Progenitor cell of endocrine pancreas (in vitro differentiated cells): ENCODE results near the gene DCUN1D5. TPM values are rescaled to one million over a fixed set of nuclear protein-coding genes. Genes with fewer than 3 reads are reported as not detected.

Experiments used
- DNase-seq: peaks from one replicate; pipeline ENCODE4 v3.0.0; 2021; ENCODE audit warnings: low spot score; ENCODE audit not compliant: unreplicated experiment
- H3K27ac Mint-ChIP-seq: 2 replicates; pipeline ENCODE4 v1.8.0; 2021; ENCODE audit warnings: mild to moderate bottlenecking, moderate library complexity, mixed read lengths
- H3K27me3 Mint-ChIP-seq: 2 replicates; pipeline ENCODE4 v1.8.0; 2021; ENCODE audit warnings: mixed read lengths
- H3K36me3 Mint-ChIP-seq: 2 replicates; pipeline ENCODE4 v1.8.0; 2022; ENCODE audit warnings: mixed read lengths; ENCODE audit not compliant: insufficient read depth
- H3K4me1 Mint-ChIP-seq: 2 replicates; pipeline ENCODE4 v1.8.0; 2021; ENCODE audit warnings: low read depth, mixed read lengths
- H3K4me3 Mint-ChIP-seq: 2 replicates; pipeline ENCODE4 v1.8.0; 2021; ENCODE audit warnings: low read depth, mild to moderate bottlenecking, moderate library complexity, mixed read lengths
- H3K9me3 Mint-ChIP-seq: 2 replicates; pipeline ENCODE4 v1.8.0; 2021; ENCODE audit warnings: low read depth, mixed read lengths
- CTCF ChIP-seq: fragments of 200-600 bp; sonication (generic); IDR thresholded peaks from one replicate; pipeline ENCODE4 v1.5.0; 2021; ENCODE audit warnings: antibody characterized with exemption, mild to moderate bottlenecking; ENCODE audit not compliant: unreplicated experiment
- total RNA-seq: library from RNA; stranded (reverse); gene quantifications from 2 replicates; pipeline ENCODE4 v1.2.1, GENCODE V29; 2021

DCUN1D5 gene
- total RNA-seq, 1 donor from 2014 or later: 35.9 TPM

- no peak overlapping the region for H3K27ac Mint-ChIP-seq
- H3K27me3 Mint-ChIP-seq: no peaks in the 10 kb centered on the region
- H3K4me3 Mint-ChIP-seq: peak overlapping the region; percentile 95
- H3K36me3 Mint-ChIP-seq: peaks cover 9% of the 10 kb centered on the region
- no peak for DNase-seq
- TF ChIP-seq CTCF: peak; percentile 11
- H3K9me3 Mint-ChIP-seq: peaks cover 2% of the 10 kb centered on the region
- H3K4me1 Mint-ChIP-seq: no peaks in the 10 kb centered on the region
These were observed 18.4 kb upstream of the DCUN1D5 start for GRCh38 chr11:103110391-103110790.

- no peaks in the 10 kb centered on the region for H3K4me1 Mint-ChIP-seq
- no peak for TF ChIP-seq CTCF
- no peaks in the 10 kb centered on the region for H3K27me3 Mint-ChIP-seq
- DNase-seq: no peak
- peaks cover 8% of the 10 kb centered on the region for H3K36me3 Mint-ChIP-seq
- peak overlapping the region; percentile 95 for H3K4me3 Mint-ChIP-seq
- H3K27ac Mint-ChIP-seq: peak overlapping the region; percentile 93
- peaks cover 2% of the 10 kb centered on the region for H3K9me3 Mint-ChIP-seq
These were observed 17.9 kb upstream of the DCUN1D5 start for GRCh38 chr11:103109818-103110388.

- Mint-ChIP-seq H3K27ac (peak within 1 kb of the TSS; percentile 93), H3K4me1 (no peaks in the 10 kb centered on the region), H3K4me3 (peak within 1 kb of the TSS; percentile 95), H3K9me3 (peaks cover 2% of the 10 kb centered on the region), H3K27me3 (no peaks in the 10 kb centered on the region), H3K36me3 (peaks cover 4% of the 10 kb centered on the region)
- peak; percentile 80 for DNase-seq
- TF ChIP-seq CTCF: peak; percentile 56
These were observed 17.2 kb upstream of the DCUN1D5 start, which contains the start of gene DYNC2H1 for GRCh38 chr11:103108933-103109817. DYNC2H1 (plus strand) TSS chr11:103109426; CDS start chr11:103109575, 149 bp downstream.

GRCh38 chr11:103097279-103097678 is 5.3 kb upstream of the DCUN1D5 start:
- H3K4me3 Mint-ChIP-seq: no peak overlapping the region
- H3K9me3 Mint-ChIP-seq: no peaks in the 10 kb centered on the region
- no peaks in the 10 kb centered on the region for H3K36me3 Mint-ChIP-seq
- no peak overlapping the region for H3K27ac Mint-ChIP-seq
- peaks cover 23% of the 10 kb centered on the region for H3K27me3 Mint-ChIP-seq
- H3K4me1 Mint-ChIP-seq: peaks cover 3% of the 10 kb centered on the region
- TF ChIP-seq CTCF: no peak
- no peak for DNase-seq

- Mint-ChIP-seq H3K27ac (peak overlapping the region; percentile 98), H3K9me3 (no peaks in the 10 kb centered on the region), H3K4me3 (peak overlapping the region; percentile 88), H3K36me3 (peaks cover 2% of the 10 kb centered on the region), H3K27me3 (peaks cover 22% of the 10 kb centered on the region), H3K4me1 (peaks cover 17% of the 10 kb centered on the region)
- peak; percentile 24 for DNase-seq
- no peak for TF ChIP-seq CTCF
These were observed 728 bp downstream of the DCUN1D5 start for GRCh38 chr11:103091064-103091800.
